Prostate gland (tissue), 2 donors: Measurements from ENCODE around the gene GAL3ST1.

Source experiments
- CTCF ChIP-seq, 4 experiments: fragments of 200-600 bp in 2 of 4; fragments of 450-650 bp in 2 of 4; sonication (generic) in 2 of 4; IDR thresholded peaks; 1 replicate in 3 of 4; 2 replicates in 1 of 4; pipeline ENCODE4 v1.5.1; 2016 to 2019; ENCODE audit warnings: antibody characterized with exemption in 4 of 4, mild to moderate bottlenecking in 2 of 4, moderate library complexity in 2 of 4
- POLR2A ChIP-seq: fragments of 450-650 bp; IDR thresholded peaks from one replicate; pipeline ENCODE4 v1.6.1; 2016; ENCODE audit warnings: antibody characterized with exemption, mild to moderate bottlenecking
- POLR2AphosphoS5 ChIP-seq: sonication (generic); formaldehyde crosslinking; IDR thresholded peaks from one replicate; pipeline ENCODE4 v1.6.1; 2017; ENCODE audit warnings: antibody characterized with exemption

GRCh38 chr22:30574997-30575671, 669 bp upstream of the GAL3ST1 start:
- TF ChIP-seq POLR2A (no peak), CTCF (IDR thresholded peaks at IDR 0.05) (no peak), POLR2AphosphoS5 (no peak)
